ENCODE data around the gene CIAO3.

CIAO3 gene

DNA sequence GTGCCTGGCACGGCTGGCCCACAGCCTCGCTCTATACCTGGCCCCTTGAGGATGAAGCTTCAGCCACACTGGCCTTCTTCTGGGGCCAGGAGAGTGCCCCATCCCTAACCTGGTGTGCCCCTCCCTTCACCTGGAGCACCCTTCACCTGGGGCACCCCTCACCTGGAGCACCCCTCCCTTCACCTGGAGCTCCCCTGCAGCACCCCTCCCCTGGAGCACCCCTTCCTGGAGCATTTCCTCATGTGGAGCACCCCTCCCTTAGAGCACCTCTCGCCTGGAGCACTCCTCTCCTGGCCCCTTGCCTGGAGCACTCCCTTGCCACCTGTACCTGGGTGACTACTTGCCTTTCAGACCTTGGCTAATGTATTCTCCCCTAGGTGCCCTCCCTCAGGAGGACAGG, 32.8 kb downstream of the CIAO3 start:
- TF ChIP-seq, protein P1, sequence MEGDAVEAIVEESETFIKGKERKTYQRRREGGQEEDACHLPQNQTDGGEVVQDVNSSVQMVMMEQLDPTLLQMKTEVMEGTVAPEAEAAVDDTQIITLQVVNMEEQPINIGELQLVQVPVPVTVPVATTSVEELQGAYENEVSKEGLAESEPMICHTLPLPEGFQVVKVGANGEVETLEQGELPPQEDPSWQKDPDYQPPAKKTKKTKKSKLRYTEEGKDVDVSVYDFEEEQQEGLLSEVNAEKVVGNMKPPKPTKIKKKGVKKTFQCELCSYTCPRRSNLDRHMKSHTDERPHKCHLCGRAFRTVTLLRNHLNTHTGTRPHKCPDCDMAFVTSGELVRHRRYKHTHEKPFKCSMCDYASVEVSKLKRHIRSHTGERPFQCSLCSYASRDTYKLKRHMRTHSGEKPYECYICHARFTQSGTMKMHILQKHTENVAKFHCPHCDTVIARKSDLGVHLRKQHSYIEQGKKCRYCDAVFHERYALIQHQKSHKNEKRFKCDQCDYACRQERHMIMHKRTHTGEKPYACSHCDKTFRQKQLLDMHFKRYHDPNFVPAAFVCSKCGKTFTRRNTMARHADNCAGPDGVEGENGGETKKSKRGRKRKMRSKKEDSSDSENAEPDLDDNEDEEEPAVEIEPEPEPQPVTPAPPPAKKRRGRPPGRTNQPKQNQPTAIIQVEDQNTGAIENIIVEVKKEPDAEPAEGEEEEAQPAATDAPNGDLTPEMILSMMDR (IDR thresholded peaks at IDR 0.05; ENCODE audit: low read depth, low read length) = no peak
- no peak for DNase-seq (ENCODE audit: low read depth in 2 of 2)
- H3K4me3 ChIP-seq (replicated peaks in 1 of 2; ENCODE audit: low read depth in 2 of 2, low read length in 2 of 2) = no peak overlapping the region

DNA sequence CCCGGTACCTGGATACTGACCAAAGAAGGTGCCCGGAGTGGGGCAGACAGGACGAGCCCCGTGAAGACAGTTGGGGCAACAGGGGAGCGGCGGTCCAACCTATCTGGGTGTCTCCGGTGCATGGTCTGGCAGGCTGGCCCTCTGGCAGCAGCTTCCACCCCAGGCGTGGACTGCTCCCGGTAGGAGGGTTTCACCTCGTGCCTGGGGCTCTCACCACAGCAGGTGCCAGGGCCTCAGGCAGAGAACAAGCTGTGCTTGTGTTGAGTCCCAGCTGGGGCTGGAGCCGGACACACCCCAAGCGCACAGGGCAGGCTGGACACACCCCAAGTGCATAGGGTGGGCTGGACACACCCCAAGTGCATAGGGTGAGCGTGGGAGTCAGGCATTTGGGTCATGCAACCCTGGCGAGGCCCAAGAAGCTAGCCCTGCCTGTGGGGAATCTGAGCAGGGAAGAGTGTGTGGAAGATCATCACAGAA, 33.7 kb downstream of the CIAO3 start:
- TF ChIP-seq, protein P1 (IDR thresholded peaks at IDR 0.05; ENCODE audit: low read depth, low read length) = no peak
- no peak for DNase-seq (ENCODE audit: low read depth in 2 of 2)
- no peak overlapping the region for H3K4me3 ChIP-seq (replicated peaks in 1 of 2; ENCODE audit: low read depth in 2 of 2, low read length in 2 of 2)

DNA sequence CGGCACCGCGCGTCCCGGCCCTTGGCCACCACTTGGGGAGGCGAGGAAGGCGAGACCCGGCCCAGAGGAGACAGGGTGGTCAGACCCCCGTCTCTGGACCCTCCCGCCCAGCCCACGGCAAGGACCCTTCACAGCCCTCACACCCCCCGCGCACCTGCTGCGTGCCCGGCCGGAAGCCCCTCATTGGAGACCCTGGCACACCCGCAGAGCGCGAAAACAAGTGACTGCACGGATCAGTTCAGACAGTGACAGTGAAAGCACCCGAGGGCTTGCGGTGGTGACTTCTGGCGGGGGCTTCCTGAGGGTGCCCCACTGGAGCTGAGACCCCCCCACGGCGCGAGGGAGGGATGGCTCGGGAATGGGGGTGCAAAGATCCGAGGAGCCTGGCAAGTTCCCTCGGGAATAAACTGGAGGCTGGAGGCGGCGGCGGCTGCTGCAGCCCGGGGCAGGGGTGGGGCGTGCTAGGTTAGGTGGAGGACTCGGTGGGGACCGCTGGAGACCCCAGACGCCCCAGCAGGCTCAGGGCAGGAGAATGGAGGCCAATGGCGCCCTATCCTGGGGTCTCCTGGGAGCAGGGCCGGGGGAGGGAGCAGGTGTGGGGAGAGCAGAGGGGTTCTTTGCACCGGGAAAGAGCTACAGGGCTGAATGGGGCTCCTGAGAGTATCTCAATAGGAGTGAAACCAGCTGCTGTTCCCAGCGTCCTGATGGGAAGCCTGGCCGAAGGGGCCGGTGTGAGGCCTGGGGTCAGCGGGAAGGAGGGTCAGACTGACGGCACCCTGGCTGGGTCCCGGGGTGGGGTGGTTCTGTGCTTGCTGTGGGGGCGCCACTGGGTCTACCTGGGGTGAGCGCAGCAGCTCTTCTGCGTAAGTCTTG, 34.4 kb downstream of the CIAO3 start:
- no peak for DNase-seq (ENCODE audit: low read depth in 2 of 2)
- no peak overlapping the region for H3K4me3 ChIP-seq (replicated peaks in 1 of 2; ENCODE audit: low read depth in 2 of 2, low read length in 2 of 2)
- TF ChIP-seq, protein P1 (IDR thresholded peaks at IDR 0.05; ENCODE audit: low read depth, low read length) = no peak

DNA sequence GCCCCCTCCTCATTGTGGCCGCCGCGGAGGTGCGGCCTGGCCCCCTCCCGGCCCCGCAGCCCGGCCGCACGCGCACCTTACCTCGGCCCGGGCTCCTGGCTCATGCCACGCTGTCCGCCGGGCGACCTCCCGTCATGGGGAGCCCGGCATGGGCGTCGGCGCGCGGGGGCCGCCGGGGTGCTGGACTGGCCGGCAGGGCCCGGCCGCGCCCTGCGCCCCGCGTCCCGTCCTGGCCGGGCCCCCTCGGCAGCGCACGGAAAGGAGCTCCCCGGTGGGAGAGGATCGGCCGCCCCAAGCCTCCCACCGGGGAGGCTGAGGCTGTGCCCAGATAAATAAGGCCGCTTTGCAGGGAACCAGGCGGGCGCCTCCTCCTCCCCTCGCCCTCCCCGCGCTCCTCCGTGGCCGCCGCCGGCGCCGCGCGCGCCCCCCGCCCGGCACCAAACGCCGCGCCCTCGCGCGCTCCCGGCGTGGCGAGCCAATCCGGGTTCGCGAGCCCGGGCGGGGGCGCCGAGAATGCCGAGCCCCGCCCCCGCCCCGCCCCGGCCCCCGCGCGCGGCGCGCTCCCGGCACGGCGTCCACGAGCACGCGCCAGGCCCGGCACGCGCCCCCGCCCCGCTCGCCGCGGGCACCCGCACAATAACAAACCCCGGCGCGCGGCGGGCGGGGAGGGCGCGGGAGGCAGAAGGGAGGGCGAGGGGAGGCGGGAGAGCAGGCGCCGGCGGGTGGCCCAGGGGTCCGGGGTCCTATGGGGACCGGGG, 35.2 kb downstream of the CIAO3 start, which contains the start of gene FBXL16:
Gene FBXL16, minus strand, starts transcription at position 371 of the 758 bp plus-strand sequence. CDS start 8,396 bp downstream, outside the sequence.
- no peak for DNase-seq (ENCODE audit: low read depth in 2 of 2)
- peak within 1 kb of the TSS in 1 of 2 donors; percentile 24 for H3K4me3 ChIP-seq (replicated peaks in 1 of 2; ENCODE audit: low read depth in 2 of 2, low read length in 2 of 2)
- TF ChIP-seq, protein P1 (IDR thresholded peaks at IDR 0.05; ENCODE audit: low read depth, low read length) = no peak

DNA sequence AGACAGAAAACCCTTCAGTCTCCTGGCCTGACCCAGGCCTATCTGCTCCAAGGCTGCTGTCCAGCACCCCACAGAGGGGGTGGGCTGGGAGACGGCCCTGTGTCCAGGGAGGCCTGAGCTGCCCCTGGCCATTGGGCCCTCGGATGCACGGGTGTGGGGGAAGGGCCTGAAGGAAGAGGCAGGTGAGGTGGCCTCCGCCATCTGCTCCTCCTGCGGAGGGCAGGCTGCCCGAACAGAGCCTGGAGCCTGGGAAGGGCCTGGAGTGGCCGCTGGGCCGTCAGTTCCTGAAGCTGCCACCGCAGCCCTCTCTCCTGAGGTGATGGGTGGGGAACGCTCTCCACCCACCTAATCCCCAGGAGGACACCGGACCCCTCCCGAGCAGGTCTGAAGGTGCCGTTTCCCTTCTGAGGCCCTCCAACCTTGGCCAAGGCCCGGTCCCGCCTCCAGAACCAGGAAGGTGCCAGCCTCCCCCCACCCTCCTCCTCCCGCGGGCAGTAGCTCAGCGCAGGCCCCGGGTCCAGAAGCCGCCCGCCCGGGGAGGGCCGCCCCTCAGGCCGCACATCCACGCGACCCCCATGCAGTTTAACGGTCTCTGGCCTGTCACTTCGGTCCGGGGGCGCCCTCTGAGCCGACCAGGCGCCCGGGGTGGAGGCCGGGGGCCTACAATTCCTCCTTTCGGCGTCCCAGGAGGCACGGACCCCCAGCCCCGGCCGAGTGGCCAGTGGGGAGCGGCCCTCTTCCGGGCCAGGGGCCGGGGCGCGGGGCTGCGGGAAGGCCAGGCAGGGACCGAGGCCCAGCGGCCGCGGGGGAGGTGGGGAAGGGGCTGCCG, 36.0 kb downstream of the CIAO3 start:
- TF ChIP-seq, protein P1 (IDR thresholded peaks at IDR 0.05; ENCODE audit: low read depth, low read length) = no peak
- peak overlapping the region in 1 of 2 donors; percentile 24 for H3K4me3 ChIP-seq (replicated peaks in 1 of 2; ENCODE audit: low read depth in 2 of 2, low read length in 2 of 2)
- no peak for DNase-seq (ENCODE audit: low read depth in 2 of 2)

DNA sequence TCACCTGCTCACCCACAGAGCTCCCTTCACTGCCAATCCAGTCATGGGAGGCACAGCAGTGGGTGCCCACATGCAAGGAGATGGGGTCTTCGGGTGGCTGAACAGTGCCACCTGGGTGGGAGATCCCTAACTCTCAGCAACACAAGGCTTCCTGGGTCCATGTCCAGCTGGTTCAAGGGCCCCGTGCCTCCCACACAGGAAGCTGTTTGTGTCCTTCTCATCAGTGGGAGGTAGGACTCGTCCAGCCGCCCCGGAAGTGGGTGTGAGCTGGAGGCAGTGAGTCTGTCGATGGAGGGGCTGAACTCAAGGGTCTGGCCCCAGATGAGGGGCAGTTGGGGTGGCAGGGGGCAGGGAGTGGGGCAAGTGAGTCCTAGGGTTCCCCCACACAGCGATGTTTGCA, 36.8 kb downstream of the CIAO3 start:
- H3K4me3 ChIP-seq (replicated peaks in 1 of 2; ENCODE audit: low read depth in 2 of 2, low read length in 2 of 2) = no peak overlapping the region
- no peak for DNase-seq (ENCODE audit: low read depth in 2 of 2)
- TF ChIP-seq, protein P1 (IDR thresholded peaks at IDR 0.05; ENCODE audit: low read depth, low read length) = no peak
